MCF 10A (cell line): ENCODE data around the gene AHCYL1. TPM values are rescaled to one million over a fixed set of nuclear protein-coding genes. Genes with fewer than 3 reads are reported as not detected.

Experiments used
- BruUV-seq: library from RNA; stranded (reverse); fragments of 400-500 nt; replicated peaks from 2 replicates; lab custom pipeline; 2021; lab: Mats Ljungman, UMichigan
- CTCF ChIA-PET: fragments of 300-600 bp; sonication (Branson Sonifier 250); formaldehyde crosslinking; extraction: SDS; loops from one replicate; lab custom pipeline; 2021; ENCODE audit warnings: antibody characterized with exemption, inconsistent platforms; lab: Yijun Ruan, JAX
- POLR2A ChIA-PET: fragments of 300-600, 350-650 bp; sonication (Branson Sonifier 250); formaldehyde crosslinking; extraction: SDS; loops from one replicate; lab custom pipeline; 2020; ENCODE audit warnings: antibody characterized with exemption, inconsistent platforms; lab: Yijun Ruan, JAX
- DNase-seq: peaks from one replicate; pipeline ENCODE4 v3.0.0-alpha.2; 2018; ENCODE audit not compliant: unreplicated experiment
- H3K27ac Mint-ChIP-seq: one replicate; pipeline ENCODE4 v1.8.0; 2022; ENCODE audit warnings: mild to moderate bottlenecking, low read depth, mixed read lengths; ENCODE audit not compliant: unreplicated experiment
- H3K27me3 Mint-ChIP-seq: one replicate; pipeline ENCODE4 v1.8.0; 2022; ENCODE audit warnings: mixed read lengths; ENCODE audit not compliant: insufficient read depth, unreplicated experiment
- H3K36me3 Mint-ChIP-seq: one replicate; pipeline ENCODE4 v1.8.0; 2022; ENCODE audit warnings: mild to moderate bottlenecking, moderate library complexity, mixed read lengths; ENCODE audit not compliant: insufficient read depth, unreplicated experiment
- H3K4me1 Mint-ChIP-seq: one replicate; pipeline ENCODE4 v1.8.0; 2022; ENCODE audit warnings: mixed read lengths; ENCODE audit not compliant: insufficient read depth, unreplicated experiment
- H3K4me3 Mint-ChIP-seq: one replicate; pipeline ENCODE4 v1.8.0; 2022; ENCODE audit warnings: mild to moderate bottlenecking, moderate library complexity, mixed read lengths; ENCODE audit not compliant: unreplicated experiment
- H3K9me3 Mint-ChIP-seq: one replicate; pipeline ENCODE4 v1.8.0; 2022; ENCODE audit warnings: mixed read lengths; ENCODE audit not compliant: unreplicated experiment
- intact Hi-C: fragments of 100-400 bp; cut with micrococcal nuclease; formaldehyde crosslinking; loops from 2 replicates; pipeline ENCODE4 v1.14.1; 2022
- total RNA-seq: library from RNA; stranded (reverse); gene quantifications from 2 replicates; pipeline ENCODE4 v1.2.3, GENCODE V29; 2022
- TF ChIP-seq, protein P1 (sequence below): fragments of 200-600 bp; IDR thresholded peaks from one replicate; pipeline ENCODE4 v1.8.0; 2022; ENCODE audit warnings: antibody characterized with exemption, mild to moderate bottlenecking; ENCODE audit not compliant: unreplicated experiment

The AHCYL1 gene
- total RNA-seq, 1 experiment from 2014 or later: 104 TPM

DNA sequence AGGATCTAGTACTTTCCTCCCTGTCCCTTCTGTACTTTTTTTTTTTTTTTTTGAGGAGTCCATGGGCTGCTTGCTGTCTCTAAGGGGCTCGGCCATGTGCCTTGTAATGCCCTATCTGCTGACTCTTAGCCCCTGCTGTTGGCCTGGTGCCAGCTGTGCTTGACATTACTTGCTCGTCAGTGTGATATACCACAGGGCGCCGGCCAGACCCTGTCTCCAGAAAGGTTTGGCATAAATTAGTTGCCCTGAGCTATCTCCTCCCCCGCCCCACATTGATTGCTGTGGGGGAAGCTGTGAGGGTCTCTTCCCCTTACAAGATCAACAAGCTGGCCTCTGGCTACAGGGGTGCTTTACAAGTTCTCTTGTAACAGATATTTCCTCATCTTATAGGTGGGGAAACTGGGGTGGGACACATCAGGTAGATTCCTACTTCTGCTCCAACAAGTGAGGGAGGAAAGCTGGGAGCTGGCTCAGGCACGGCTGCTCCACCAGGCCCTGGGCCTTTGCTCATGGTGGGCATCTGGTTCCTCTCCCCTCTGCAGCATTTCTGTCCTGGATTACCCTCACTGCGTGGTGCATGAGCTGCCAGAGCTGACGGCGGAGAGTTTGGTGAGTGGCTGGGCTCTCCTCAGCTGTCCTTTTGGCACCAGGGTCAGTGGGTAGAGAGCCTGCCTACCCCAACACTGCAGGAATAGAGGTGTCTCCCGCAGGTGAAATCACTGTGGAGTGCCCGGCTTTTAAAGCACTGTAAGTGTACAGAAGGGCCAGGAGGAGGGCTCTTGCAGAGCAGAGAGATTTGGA is 65.4 kb downstream of the AHCYL1 start:
- Mint-ChIP-seq H3K27ac (no peak overlapping the region), H3K27me3 (no peaks in the 10 kb centered on the region), H3K4me1 (peaks cover 7% of the 10 kb centered on the region), H3K36me3 (peaks cover 72% of the 10 kb centered on the region), H3K9me3 (no peaks in the 10 kb centered on the region), H3K4me3 (no peak overlapping the region)
- TF ChIP-seq, protein P1, sequence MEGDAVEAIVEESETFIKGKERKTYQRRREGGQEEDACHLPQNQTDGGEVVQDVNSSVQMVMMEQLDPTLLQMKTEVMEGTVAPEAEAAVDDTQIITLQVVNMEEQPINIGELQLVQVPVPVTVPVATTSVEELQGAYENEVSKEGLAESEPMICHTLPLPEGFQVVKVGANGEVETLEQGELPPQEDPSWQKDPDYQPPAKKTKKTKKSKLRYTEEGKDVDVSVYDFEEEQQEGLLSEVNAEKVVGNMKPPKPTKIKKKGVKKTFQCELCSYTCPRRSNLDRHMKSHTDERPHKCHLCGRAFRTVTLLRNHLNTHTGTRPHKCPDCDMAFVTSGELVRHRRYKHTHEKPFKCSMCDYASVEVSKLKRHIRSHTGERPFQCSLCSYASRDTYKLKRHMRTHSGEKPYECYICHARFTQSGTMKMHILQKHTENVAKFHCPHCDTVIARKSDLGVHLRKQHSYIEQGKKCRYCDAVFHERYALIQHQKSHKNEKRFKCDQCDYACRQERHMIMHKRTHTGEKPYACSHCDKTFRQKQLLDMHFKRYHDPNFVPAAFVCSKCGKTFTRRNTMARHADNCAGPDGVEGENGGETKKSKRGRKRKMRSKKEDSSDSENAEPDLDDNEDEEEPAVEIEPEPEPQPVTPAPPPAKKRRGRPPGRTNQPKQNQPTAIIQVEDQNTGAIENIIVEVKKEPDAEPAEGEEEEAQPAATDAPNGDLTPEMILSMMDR: no peak
- CTCF ChIA-PET: interaction anchor here (0.6 to 9.6 kb wide), 11 partner anchors 10 to 448 kb away, joined by 3 to 183 read pairs (median 4); partner anchors contain the start of gene STRIP1
- POLR2A ChIA-PET: interaction anchor here (0.6 kb wide), 1 partner anchor 1160 kb away, joined by 3 read pairs; no protein-coding TSS in a partner anchor
- DNase-seq: no peak
- BruUV-seq: no TSS peak
- intact Hi-C loops: loop anchor here (10.0 kb wide), 1 partner anchor 445 kb away; no protein-coding TSS in a partner anchor

DNA sequence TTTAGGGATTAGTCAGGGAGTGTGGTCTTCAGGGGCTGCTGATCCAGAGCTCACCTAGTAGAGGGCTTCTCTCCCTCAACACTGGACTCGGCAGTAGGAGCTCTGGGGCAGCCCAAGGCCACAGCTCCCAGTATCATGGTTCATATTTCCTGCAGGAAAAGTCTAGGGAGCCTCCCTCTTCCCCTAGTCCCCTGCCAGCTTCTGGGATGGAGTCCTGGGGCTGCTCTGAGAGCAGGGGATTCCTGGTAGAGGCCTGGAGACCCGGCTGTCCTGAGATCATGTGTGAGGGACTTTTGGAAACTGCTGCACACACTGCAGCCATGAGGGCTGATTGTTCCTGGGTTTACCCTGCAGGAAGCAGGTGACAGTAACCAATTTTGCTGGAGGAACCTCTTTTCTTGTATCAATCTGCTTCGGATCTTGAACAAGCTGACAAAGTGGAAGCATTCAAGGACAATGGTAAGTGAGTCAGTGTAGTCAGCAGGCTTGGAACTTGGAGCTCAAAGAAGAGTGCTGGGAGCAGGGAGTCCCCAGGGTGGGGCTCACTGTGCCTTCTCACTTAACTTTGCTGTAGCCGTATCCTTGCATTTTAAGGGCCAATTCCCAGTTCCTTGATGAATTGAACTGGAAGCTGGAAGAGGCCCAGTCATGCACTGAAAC is 66.2 kb downstream of the AHCYL1 start:
- no peak overlapping the region for H3K27ac Mint-ChIP-seq
- intact Hi-C loops: loop anchor here (10.0 kb wide), 1 partner anchor 444 kb away; no protein-coding TSS in a partner anchor
- H3K4me3 Mint-ChIP-seq: no peak overlapping the region
- peaks cover 7% of the 10 kb centered on the region for H3K4me1 Mint-ChIP-seq
- POLR2A ChIA-PET: interaction anchor here (0.6 kb wide), 1 partner anchor 1159 kb away, joined by 3 read pairs; no protein-coding TSS in a partner anchor
- no peaks in the 10 kb centered on the region for H3K9me3 Mint-ChIP-seq
- H3K27me3 Mint-ChIP-seq: no peaks in the 10 kb centered on the region
- CTCF ChIA-PET: interaction anchor here (0.5 to 9.6 kb wide), 10 partner anchors 10 to 262 kb away, joined by 3 to 183 read pairs (median 6); partner anchors contain the start of gene STRIP1
- TF ChIP-seq, protein P1: no peak
- DNase-seq: no peak
- H3K36me3 Mint-ChIP-seq: peaks cover 72% of the 10 kb centered on the region
- BruUV-seq: no TSS peak

GRCh38 chr1:110051262-110051648 is 66.7 kb downstream of the AHCYL1 start:
- no peaks in the 10 kb centered on the region for H3K27me3 Mint-ChIP-seq
- H3K36me3 Mint-ChIP-seq: peaks cover 71% of the 10 kb centered on the region
- H3K4me3 Mint-ChIP-seq: no peak overlapping the region
- no TSS peak for BruUV-seq
- no peaks in the 10 kb centered on the region for H3K9me3 Mint-ChIP-seq
- H3K27ac Mint-ChIP-seq: no peak overlapping the region
- ChIA-PET POLR2A (no interaction called here), CTCF (interaction anchor here (0.5 to 9.6 kb wide), 10 partner anchors 9 to 152 kb away, joined by 3 to 183 read pairs (median 6); partner anchors contain the start of gene STRIP1)
- DNase-seq: no peak
- TF ChIP-seq, protein P1: no peak
- H3K4me1 Mint-ChIP-seq: peaks cover 7% of the 10 kb centered on the region
- intact Hi-C loops: loop anchor here (10.0 kb wide), 1 partner anchor 444 kb away; no protein-coding TSS in a partner anchor
